CD14-positive monocyte (primary cell): ENCODE measurements around the gene NKX2-1. TPM values are rescaled to one million over a fixed set of nuclear protein-coding genes. Genes with fewer than 3 reads are reported as not detected.

Experiments used
- DNase-seq, 3 donors: peaks; one replicate each; pipeline ENCODE4 v3.0.0-alpha.2; 2011 to 2022
- H2AFZ ChIP-seq: 2 replicates; pipeline ENCODE4 v1.6.0; 2012; ENCODE audit warnings: mild to moderate bottlenecking, low read depth, low read length, inconsistent platforms; ENCODE audit not compliant: insufficient read depth, poor library complexity, severe bottlenecking
- H3K27ac ChIP-seq, 2 donors: 1 replicate in 1 of 2; 2 replicates in 1 of 2; pipeline ENCODE4 v1.5.1; 2012 to 2013; ENCODE audit warnings: low read length in 2 of 2, control low read depth in 1 of 2, inconsistent platforms in 1 of 2, low read depth in 1 of 2, mild to moderate bottlenecking in 1 of 2
- H3K27me3 ChIP-seq, 2 donors: one replicate each; pipeline versions ENCODE4 v1.6.0 to v1.6.1; 2011 to 2013; ENCODE audit warnings: low read length in 2 of 2; ENCODE audit not compliant: control insufficient read depth in 2 of 2, insufficient read depth in 2 of 2
- H3K36me3 ChIP-seq, 2 donors: replicated peaks in 1 of 2; 1 replicate in 1 of 2; 2 replicates in 1 of 2; pipeline versions ENCODE4 v1.5.1 to v1.6.1; 2012 to 2013; ENCODE audit warnings: low read length in 2 of 2, control low read depth in 1 of 2, inconsistent platforms in 1 of 2, mild to moderate bottlenecking in 1 of 2; ENCODE audit not compliant: insufficient read depth in 2 of 2, control insufficient read depth in 1 of 2
- H3K4me1 ChIP-seq, 2 donors: 1 replicate in 1 of 2; 2 replicates in 1 of 2; pipeline versions ENCODE4 v1.5.1 to v1.6.1; 2012 to 2013; ENCODE audit warnings: low read length in 2 of 2, control low read depth in 1 of 2, inconsistent platforms in 1 of 2, mild to moderate bottlenecking in 1 of 2, moderate library complexity in 1 of 2; ENCODE audit not compliant: insufficient read depth in 2 of 2, control insufficient read depth in 1 of 2
- H3K4me2 ChIP-seq: replicated peaks from 2 replicates; pipeline ENCODE3; 2012; ENCODE audit warnings: low read length, moderate library complexity, mild to moderate bottlenecking; ENCODE audit not compliant: poor library complexity, severe bottlenecking; ENCODE audit errors: extremely low read depth
- H3K4me3 ChIP-seq, 3 experiments: fragments of 200-600 bp in 1 of 3; sonication (generic) in 1 of 3; replicated peaks in 1 of 3; 1 replicate in 2 of 3; 2 replicates in 1 of 3; pipeline ENCODE4 v1.5.1; 2011 to 2013; ENCODE audit warnings: low read length in 3 of 3, mild to moderate bottlenecking in 3 of 3, control low read depth in 2 of 3, low read depth in 2 of 3, inconsistent platforms in 1 of 3, moderate library complexity in 1 of 3
- H3K79me2 ChIP-seq: 2 replicates; pipeline ENCODE4 v1.6.0; 2012; ENCODE audit warnings: mild to moderate bottlenecking, control low read depth, inconsistent platforms, low read length, moderate library complexity; ENCODE audit not compliant: insufficient read depth
- H3K9ac ChIP-seq: 2 replicates; pipeline ENCODE4 v1.6.0; 2017; ENCODE audit warnings: low read length, mild to moderate bottlenecking; ENCODE audit not compliant: insufficient read depth, poor library complexity, severe bottlenecking
- H3K9me3 ChIP-seq, 2 donors: replicated peaks in 1 of 2; 1 replicate in 1 of 2; 2 replicates in 1 of 2; pipeline versions ENCODE4 v1.5.1 to v1.6.1; 2012 to 2013; ENCODE audit warnings: low read length in 2 of 2, control low read depth in 1 of 2; ENCODE audit not compliant: control insufficient read depth in 1 of 2, insufficient read depth in 1 of 2
- H4K20me1 ChIP-seq: 2 replicates; pipeline ENCODE4 v1.6.0; 2012; ENCODE audit warnings: mild to moderate bottlenecking, low read length, control low read depth, moderate library complexity; ENCODE audit not compliant: insufficient read depth
- H3K27ac Mint-ChIP-seq, 7 donors: one replicate each; pipeline ENCODE4 v1.8.0; 2020; ENCODE audit warnings: mild to moderate bottlenecking in 7 of 7, mixed read lengths in 7 of 7, moderate library complexity in 6 of 7, inconsistent platforms in 2 of 7
- H3K27me3 Mint-ChIP-seq, 3 donors: one replicate each; pipeline ENCODE4 v1.8.0; 2021 to 2022; ENCODE audit warnings: low read depth in 3 of 3, mild to moderate bottlenecking in 3 of 3, mixed read lengths in 3 of 3, moderate library complexity in 3 of 3, inconsistent platforms in 1 of 3
- H3K36me3 Mint-ChIP-seq, 2 donors: one replicate each; pipeline ENCODE4 v1.8.0; 2020; ENCODE audit warnings: mixed read lengths in 2 of 2, inconsistent platforms in 1 of 2, mild to moderate bottlenecking in 1 of 2
- H3K4me1 Mint-ChIP-seq: one replicate; pipeline ENCODE4 v1.8.0; 2020; ENCODE audit warnings: mild to moderate bottlenecking, mixed read lengths
- H3K4me3 Mint-ChIP-seq, 2 donors: one replicate each; pipeline ENCODE4 v1.8.0; 2020; ENCODE audit warnings: mild to moderate bottlenecking in 2 of 2, mixed read lengths in 2 of 2, moderate library complexity in 1 of 2
- H3K9me3 Mint-ChIP-seq, 7 donors: one replicate each; pipeline ENCODE4 v1.8.0; 2020 to 2022; ENCODE audit warnings: mixed read lengths in 7 of 7, mild to moderate bottlenecking in 6 of 7, moderate library complexity in 6 of 7, inconsistent platforms in 2 of 7
- WGBS: methylation state at CpG from one replicate; pipeline ENCODE4 v1.1.5; 2013; ENCODE audit warnings: missing lambda C conversion rate; ENCODE audit not compliant: insufficient coverage; 5-methylcytosine and 5-hydroxymethylcytosine counted together
- intact Hi-C, 2 donors: fragments of 100-400 bp; cut with micrococcal nuclease; formaldehyde crosslinking; loops; one replicate each; pipeline versions ENCODE4 v1.15.0 to v1.15.1; 2023
- polyA plus RNA-seq, 3 donors: library from polyadenylated mRNA; depleted of rRNA in 1 of 3; unstranded in 2 of 3; stranded (reverse) in 1 of 3; fragments of 300-500 nt in 2 of 3; fragments of >200 nt in 1 of 3; fragmentation: Illumina TruSeq in 2 of 3; gene quantifications; 1 replicate in 2 of 3; 2 replicates in 1 of 3; pipeline ENCODE4 v1.2.3, GENCODE V29; 2012 to 2021
- TF ChIP-seq, protein P1 (sequence below): fragments of 200-600 bp; IDR thresholded peaks from one replicate; pipeline ENCODE4 v1.8.0; 2022; ENCODE audit warnings: antibody characterized with exemption, mild to moderate bottlenecking

NKX2-1 gene
- polyA plus RNA-seq, 3 donors = not detected

DNA sequence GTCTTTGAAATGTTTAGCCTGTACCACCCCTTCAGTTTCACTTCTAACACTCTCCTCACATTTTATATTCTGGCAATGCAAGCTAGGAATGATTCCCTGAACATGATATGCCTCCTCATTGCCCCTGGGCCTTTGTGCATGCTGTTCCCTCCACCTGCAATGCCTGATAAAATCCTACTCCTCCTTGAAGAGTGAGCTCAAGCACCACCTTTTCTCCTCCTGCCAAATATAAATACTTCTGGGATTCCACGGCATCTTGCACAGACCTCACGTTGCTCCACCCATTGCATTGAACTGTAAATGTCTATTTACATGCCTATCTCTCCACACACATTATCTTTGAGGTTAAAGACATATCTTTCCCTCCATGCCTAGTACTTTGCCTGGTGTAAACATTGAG is 21.1 kb downstream of the NKX2-1 start:
- peaks cover 0 to 3% of the 10 kb centered on the region in 2 donors for H3K36me3 Mint-ChIP-seq
- Histone ChIP-seq H4K20me1 (no peaks in the 10 kb centered on the region), H3K79me2 (no peaks in the 10 kb centered on the region), H3K4me1 (no peaks in the 10 kb centered on the region), H3K27me3 (peaks cover 54 to 82% of the 10 kb centered on the region in 2 donors), H3K9me3 (peaks cover 0 to 9% of the 10 kb centered on the region in 2 donors), H2AFZ (no peak overlapping the region), H3K27ac (no peak overlapping the region), H3K9ac (no peak overlapping the region), H3K4me3 (no peak overlapping the region), H3K36me3 (no peaks in the 10 kb centered on the region), H3K4me2 (no peak overlapping the region)
- H3K27ac Mint-ChIP-seq = no peak overlapping the region
- TF ChIP-seq, protein P1, sequence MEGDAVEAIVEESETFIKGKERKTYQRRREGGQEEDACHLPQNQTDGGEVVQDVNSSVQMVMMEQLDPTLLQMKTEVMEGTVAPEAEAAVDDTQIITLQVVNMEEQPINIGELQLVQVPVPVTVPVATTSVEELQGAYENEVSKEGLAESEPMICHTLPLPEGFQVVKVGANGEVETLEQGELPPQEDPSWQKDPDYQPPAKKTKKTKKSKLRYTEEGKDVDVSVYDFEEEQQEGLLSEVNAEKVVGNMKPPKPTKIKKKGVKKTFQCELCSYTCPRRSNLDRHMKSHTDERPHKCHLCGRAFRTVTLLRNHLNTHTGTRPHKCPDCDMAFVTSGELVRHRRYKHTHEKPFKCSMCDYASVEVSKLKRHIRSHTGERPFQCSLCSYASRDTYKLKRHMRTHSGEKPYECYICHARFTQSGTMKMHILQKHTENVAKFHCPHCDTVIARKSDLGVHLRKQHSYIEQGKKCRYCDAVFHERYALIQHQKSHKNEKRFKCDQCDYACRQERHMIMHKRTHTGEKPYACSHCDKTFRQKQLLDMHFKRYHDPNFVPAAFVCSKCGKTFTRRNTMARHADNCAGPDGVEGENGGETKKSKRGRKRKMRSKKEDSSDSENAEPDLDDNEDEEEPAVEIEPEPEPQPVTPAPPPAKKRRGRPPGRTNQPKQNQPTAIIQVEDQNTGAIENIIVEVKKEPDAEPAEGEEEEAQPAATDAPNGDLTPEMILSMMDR = no peak
- H3K9me3 Mint-ChIP-seq = peaks cover 0 to 5% (median 4%) of the 10 kb centered on the region in 7 donors
- 50% methylated on average over 2 of the region's 2 CpGs for WGBS
- intact Hi-C loops = no loop called here
- no peaks in the 10 kb centered on the region for H3K4me1 Mint-ChIP-seq
- H3K27me3 Mint-ChIP-seq = peaks cover 44 to 57% (median 47%) of the 10 kb centered on the region in 3 donors
- H3K4me3 Mint-ChIP-seq = no peak overlapping the region
- DNase-seq = no peak

DNA sequence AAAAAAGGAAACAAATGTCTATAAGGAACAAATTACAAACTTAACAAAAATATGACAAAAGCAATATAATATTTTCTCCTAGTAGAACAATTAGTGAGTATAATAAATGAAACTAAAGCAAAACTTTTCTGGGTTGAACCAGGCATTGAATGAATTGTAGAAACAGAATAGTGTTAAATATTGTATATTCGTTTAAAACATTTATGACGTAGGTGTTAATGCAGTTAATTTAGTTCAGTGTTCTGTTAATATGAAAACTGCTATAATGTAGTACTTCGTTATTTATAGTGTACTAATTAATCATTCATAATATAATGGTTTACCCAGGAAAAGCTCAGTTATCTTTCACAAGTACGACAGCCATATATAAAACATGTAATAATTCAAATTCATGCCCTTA is 23.7 kb downstream of the NKX2-1 start:
- H3K4me2 ChIP-seq = no peak overlapping the region
- TF ChIP-seq, protein P1 = no peak
- H3K36me3 ChIP-seq = no peaks in the 10 kb centered on the region
- no peaks in the 10 kb centered on the region for H3K9me3 Mint-ChIP-seq
- no peak overlapping the region for H3K27ac ChIP-seq
- no peaks in the 10 kb centered on the region for H3K9me3 ChIP-seq
- H3K4me3 ChIP-seq = no peak overlapping the region
- no peaks in the 10 kb centered on the region for H3K4me1 Mint-ChIP-seq
- H3K36me3 Mint-ChIP-seq = no peaks in the 10 kb centered on the region
- WGBS = no CpG with 5 or more reads among the region's 4 CpGs
- DNase-seq = no peak
- H3K4me1 ChIP-seq = no peaks in the 10 kb centered on the region
- peaks cover 39 to 68% of the 10 kb centered on the region in 2 donors for H3K27me3 ChIP-seq
- no peaks in the 10 kb centered on the region for H3K79me2 ChIP-seq
- H3K27me3 Mint-ChIP-seq = peaks cover 21 to 46% (median 28%) of the 10 kb centered on the region in 3 donors
- intact Hi-C loops = no loop called here
- H2AFZ ChIP-seq = no peak overlapping the region
- H3K27ac Mint-ChIP-seq = no peak overlapping the region
- H3K4me3 Mint-ChIP-seq = no peak overlapping the region
- H3K9ac ChIP-seq = no peak overlapping the region
- H4K20me1 ChIP-seq = no peaks in the 10 kb centered on the region
